GM21576 (cell line): ENCODE results near the gene TAOK1.

Experiments used
- ATAC-seq: cut with Tn5 transposase; IDR thresholded peaks from one replicate; pipeline ENCODE4 v1.9.1; 2021; ENCODE audit warnings: mild to moderate bottlenecking, moderate library complexity; ENCODE audit not compliant: unreplicated experiment

Gene TAOK1

GRCh38 chr17:29568331-29569244 is 178.4 kb downstream of the TAOK1 start, which contains the start of gene TP53I13:
Gene TP53I13 (plus strand): TSS chr17:29568701. CDS start chr17:29568759, 58 bp downstream.
- peak; percentile 35 for ATAC-seq

GRCh38 chr17:29569245-29569950 is 179.2 kb downstream of the TAOK1 start:
- ATAC-seq, result no peak

- no peak for ATAC-seq
These were observed 180.4 kb downstream of the TAOK1 start for GRCh38 chr17:29570521-29570920.

GRCh38 chr17:29571486-29571882 is 181.3 kb downstream of the TAOK1 start:
- no peak for ATAC-seq

- no peak for ATAC-seq
These were observed 181.9 kb downstream of the TAOK1 start for GRCh38 chr17:29571883-29572681.

GRCh38 chr17:29572691-29573557 is 182.8 kb downstream of the TAOK1 start:
- ATAC-seq, result no peak

GRCh38 chr17:29573558-29573869 is 183.4 kb downstream of the TAOK1 start:
- no peak for ATAC-seq

- no peak for ATAC-seq
These were observed 183.9 kb downstream of the TAOK1 start for GRCh38 chr17:29573871-29574731.

- no peak for ATAC-seq
These were observed 184.8 kb downstream of the TAOK1 start for GRCh38 chr17:29574732-29575510.

- no peak for ATAC-seq
These were observed 185.5 kb downstream of the TAOK1 start for GRCh38 chr17:29575511-29576213.

GRCh38 chr17:29576214-29577000 is 186.2 kb downstream of the TAOK1 start:
- no peak for ATAC-seq

- ATAC-seq, result no peak
These were observed 186.8 kb downstream of the TAOK1 start for GRCh38 chr17:29577001-29577370.

GRCh38 chr17:29577385-29578211 is 187.4 kb downstream of the TAOK1 start:
- ATAC-seq, result no peak

GRCh38 chr17:29578626-29579485 is 188.7 kb downstream of the TAOK1 start:
- ATAC-seq, result no peak
